Measurements from ENCODE around the gene TIAM2.

Gene TIAM2

DNA sequence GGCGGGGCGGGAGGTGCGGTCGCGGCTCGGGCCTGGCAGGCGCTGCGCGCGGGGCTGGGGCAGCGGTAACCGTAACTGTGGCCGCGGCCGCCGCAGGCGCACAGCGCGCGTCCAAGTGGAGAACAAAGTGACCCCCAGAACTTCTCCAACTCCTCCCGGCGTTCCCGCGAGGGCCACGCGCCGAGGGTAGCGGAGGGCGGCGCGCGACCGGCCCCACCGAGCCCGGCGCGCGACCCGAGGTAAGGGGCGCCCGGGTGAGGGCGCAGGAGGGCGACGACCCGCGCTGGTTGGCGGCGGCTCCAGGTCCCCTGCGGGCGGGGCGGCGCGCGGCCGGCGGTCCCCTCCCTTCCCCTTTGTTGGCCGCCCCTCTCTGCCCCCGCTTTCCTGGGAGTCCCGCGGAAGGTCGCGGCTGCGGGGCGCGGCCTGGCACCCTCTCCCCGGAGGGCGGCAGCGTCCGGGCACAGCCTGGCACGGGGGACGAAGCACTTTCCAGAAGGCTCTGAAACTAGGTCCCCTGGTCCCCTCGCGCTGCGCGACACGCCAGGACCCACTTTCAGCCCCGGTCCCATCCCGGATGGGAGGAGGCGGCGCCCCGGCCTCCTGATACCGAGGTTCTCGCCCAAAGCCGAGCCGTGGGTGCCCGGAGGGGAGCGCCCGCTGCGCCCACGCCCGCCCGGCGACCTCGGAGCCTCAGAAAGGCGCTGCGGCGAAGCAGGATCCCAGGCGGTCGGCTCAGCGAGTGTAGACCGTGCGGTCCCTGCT is at the start of gene TIAM2:
TSS of gene TIAM2 (plus strand) at position 62 of the 762 bp plus-strand sequence. CDS start 133,909 bp downstream, outside the sequence.
- in situ Hi-C loops (cut with MboI; ENCODE audit: low pct_unique_long_range_greater_than_20kb, low sequenced_read_pairs, unreplicated experiment) = no loop called here
- TF ChIP-seq, protein P1, sequence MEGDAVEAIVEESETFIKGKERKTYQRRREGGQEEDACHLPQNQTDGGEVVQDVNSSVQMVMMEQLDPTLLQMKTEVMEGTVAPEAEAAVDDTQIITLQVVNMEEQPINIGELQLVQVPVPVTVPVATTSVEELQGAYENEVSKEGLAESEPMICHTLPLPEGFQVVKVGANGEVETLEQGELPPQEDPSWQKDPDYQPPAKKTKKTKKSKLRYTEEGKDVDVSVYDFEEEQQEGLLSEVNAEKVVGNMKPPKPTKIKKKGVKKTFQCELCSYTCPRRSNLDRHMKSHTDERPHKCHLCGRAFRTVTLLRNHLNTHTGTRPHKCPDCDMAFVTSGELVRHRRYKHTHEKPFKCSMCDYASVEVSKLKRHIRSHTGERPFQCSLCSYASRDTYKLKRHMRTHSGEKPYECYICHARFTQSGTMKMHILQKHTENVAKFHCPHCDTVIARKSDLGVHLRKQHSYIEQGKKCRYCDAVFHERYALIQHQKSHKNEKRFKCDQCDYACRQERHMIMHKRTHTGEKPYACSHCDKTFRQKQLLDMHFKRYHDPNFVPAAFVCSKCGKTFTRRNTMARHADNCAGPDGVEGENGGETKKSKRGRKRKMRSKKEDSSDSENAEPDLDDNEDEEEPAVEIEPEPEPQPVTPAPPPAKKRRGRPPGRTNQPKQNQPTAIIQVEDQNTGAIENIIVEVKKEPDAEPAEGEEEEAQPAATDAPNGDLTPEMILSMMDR (IDR thresholded peaks at IDR 0.05; ENCODE audit: extremely low read depth, insufficient read depth, missing control alignments) = no peak
- DNase-seq (ENCODE audit: low spot score) = peak; percentile 64

DNA sequence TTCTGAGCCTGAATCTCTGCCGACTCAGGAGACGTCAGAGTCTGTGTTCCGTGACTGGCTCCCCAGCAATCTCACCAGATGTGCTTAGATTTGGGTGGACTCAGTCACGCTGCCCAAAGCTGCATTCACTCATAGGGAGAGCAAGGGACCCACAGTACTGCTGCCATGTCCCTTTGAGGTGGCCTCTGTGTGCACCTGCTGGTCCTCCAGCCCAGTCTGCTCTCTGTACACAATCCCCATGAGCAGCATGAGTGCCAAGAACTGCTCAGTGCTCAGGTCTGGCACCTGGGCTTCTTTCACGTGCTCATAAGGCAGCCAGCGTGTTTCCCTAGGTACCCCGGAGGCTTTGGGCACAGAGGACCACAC is 44.2 kb upstream of the TIAM2 start:
- TF ChIP-seq, protein P1 (IDR thresholded peaks at IDR 0.05; ENCODE audit: extremely low read depth, insufficient read depth, missing control alignments) = no peak
- in situ Hi-C loops (cut with MboI; ENCODE audit: low pct_unique_long_range_greater_than_20kb, low sequenced_read_pairs, unreplicated experiment) = no loop called here
- DNase-seq (ENCODE audit: low spot score) = no peak

DNA sequence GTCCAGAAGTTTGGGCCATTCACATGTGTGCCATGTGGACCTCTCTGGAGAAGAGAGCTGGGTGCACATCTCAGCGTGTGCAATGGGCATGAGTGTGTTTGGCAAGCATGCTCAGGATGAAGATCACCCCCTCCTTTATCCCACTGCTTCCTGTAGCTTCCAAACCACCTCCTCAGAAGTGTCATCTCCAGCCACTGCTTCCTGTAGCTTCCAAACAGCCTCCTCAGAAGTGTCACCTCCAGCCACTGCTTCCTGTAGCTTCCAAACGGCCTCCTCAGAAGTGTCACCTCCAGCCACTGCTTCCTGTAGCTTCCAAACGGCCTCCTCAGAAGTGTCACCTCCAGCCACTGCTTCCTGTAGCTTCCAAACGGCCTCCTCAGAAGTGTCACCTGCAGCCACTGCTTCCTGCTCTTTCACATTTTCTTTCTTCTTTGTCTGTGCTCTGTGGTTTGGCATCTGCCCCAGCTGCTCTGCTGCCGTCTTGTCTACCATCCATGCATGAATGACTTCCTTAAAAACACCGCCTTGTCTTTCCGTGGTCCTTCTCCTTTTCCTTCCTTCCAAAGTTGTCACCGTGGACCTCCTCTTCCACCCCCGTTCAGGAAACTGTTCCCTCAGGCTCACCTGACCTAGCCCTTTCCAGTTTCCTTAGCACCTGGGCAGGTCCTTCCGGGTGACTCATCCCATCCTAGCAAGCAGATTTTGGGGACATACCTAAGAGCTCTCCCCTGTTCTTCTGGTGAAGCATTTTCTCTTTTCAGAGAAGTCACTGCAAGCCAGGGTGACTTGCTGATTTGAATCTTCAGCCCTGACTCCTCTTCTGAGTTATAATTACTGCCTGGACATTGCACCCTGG is 43.5 kb upstream of the TIAM2 start:
- in situ Hi-C loops (cut with MboI; ENCODE audit: low pct_unique_long_range_greater_than_20kb, low sequenced_read_pairs, unreplicated experiment) = no loop called here
- peak; percentile 52 for DNase-seq (ENCODE audit: low spot score)
- TF ChIP-seq, protein P1 (IDR thresholded peaks at IDR 0.05; ENCODE audit: extremely low read depth, insufficient read depth, missing control alignments) = no peak

DNA sequence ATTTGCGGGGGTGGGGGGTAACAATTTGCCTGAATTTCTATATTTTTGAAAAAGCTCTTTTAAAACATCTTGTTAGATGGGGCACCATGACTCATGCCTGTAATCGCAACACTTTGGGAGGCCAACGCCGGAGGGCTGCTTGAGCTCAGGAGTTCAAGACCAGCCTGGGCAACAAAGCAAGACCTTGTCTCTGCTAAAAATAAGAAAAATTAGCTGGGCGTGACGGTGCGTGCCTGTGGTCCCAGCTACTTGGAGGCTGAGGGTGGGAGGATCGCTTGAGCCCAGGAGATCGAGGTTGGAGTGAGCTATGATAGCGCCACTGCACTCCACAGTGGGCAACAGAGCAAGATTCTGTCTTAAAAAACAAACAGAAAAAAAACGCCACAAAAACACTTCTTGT is 41.5 kb upstream of the TIAM2 start:
- in situ Hi-C loops (cut with MboI; ENCODE audit: low pct_unique_long_range_greater_than_20kb, low sequenced_read_pairs, unreplicated experiment) = no loop called here
- TF ChIP-seq, protein P1 (IDR thresholded peaks at IDR 0.05; ENCODE audit: extremely low read depth, insufficient read depth, missing control alignments) = no peak
- DNase-seq (ENCODE audit: low spot score) = no peak

DNA sequence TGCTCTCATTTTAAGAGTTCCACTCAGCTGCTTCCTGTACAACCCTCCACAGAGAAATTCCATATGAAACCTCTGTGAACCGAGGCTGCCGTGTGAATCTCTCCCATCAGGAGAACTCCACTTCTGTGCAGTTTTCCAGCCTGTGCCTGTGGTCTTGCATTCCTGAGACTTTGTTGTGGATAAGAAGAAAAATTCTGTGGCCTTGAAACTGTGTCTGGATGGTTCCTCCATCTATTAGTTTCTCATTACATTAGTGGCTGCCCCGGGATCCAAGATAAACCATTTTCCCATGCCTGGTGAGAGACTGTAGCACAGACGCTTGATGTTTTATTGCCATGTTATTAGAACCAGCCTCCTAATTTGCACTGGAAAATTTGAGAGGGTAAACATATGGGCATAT is 40.8 kb upstream of the TIAM2 start:
- no peak for DNase-seq (ENCODE audit: low spot score)
- TF ChIP-seq, protein P1 (IDR thresholded peaks at IDR 0.05; ENCODE audit: extremely low read depth, insufficient read depth, missing control alignments) = no peak
- in situ Hi-C loops (cut with MboI; ENCODE audit: low pct_unique_long_range_greater_than_20kb, low sequenced_read_pairs, unreplicated experiment) = no loop called here

DNA sequence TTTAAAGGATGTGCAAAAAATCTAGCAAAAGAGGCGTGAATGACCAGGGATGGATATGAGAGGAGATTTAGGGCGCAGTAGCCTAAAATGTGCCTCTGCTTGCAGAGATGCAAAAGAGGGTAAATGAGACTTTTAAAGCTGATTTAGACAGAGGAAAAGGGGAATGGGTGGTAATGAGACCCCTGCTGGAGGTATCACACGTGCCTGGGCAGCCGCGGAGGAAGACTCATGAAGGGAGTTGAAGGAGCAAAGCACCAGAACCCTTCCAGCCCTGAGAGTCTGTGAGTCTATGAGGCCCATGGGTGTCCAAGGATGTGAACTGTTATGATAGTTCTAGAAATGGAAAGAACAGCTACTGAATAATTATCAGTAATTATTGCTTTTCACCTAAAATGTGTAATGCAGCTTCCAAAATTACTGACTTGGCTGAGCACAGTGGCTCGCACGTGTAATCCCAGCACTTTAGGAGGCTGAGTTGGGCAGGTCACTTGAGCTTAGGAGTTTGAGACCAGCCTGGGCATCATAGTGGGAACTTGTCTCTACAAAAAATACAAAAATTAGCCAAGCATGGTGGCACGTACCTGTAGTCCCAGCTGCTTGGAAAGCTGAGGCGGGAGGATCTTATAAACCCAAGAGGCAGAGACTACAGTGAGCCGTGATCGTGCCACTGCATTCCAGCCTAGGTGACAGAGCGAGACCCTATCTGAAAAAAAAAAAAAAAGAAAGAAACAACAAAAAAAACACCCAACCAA is 38.2 kb upstream of the TIAM2 start:
- in situ Hi-C loops (cut with MboI; ENCODE audit: low pct_unique_long_range_greater_than_20kb, low sequenced_read_pairs, unreplicated experiment) = no loop called here
- TF ChIP-seq, protein P1 (IDR thresholded peaks at IDR 0.05; ENCODE audit: extremely low read depth, insufficient read depth, missing control alignments) = no peak
- DNase-seq (ENCODE audit: low spot score) = no peak
